SU-DHL-6 (cell line): Measurements from ENCODE around the gene CGB1.
"Not testable (repeated sequence)": the region's sequence is repeated elsewhere in the genome, so short reads cannot be mapped to it uniquely, and the experiment has no call there.

Experiments used
- H2AFZ ChIP-seq: fragments of 200-600 bp; sonication (generic); 2 replicates; pipeline ENCODE4 v1.6.1; 2014; ENCODE audit warnings: low read depth, mild to moderate bottlenecking, moderate library complexity, mixed read lengths, antibody characterized with exemption, low read length; ENCODE audit not compliant: severe bottlenecking
- H3F3A ChIP-seq: fragments of 200-600 bp; shearing (Covaris generic); 2 replicates; pipeline ENCODE4 v1.6.0; 2016; ENCODE audit warnings: antibody characterized with exemption, mild to moderate bottlenecking; ENCODE audit not compliant: insufficient read depth
- H3K27ac ChIP-seq: fragments of 200-600 bp; sonication (generic); 2 replicates; pipeline ENCODE4 v1.5.1; 2016; ENCODE audit warnings: low read depth, mild to moderate bottlenecking, low read length, moderate library complexity, mixed read lengths
- H3K27me3 ChIP-seq: fragments of 200-600 bp; sonication (generic), shearing (Covaris generic); 2 replicates; pipeline ENCODE4 v1.6.0; 2014; ENCODE audit warnings: mild to moderate bottlenecking, low read length
- H3K36me3 ChIP-seq: fragments of 200-600 bp; sonication (generic); 2 replicates; pipeline ENCODE4 v1.6.1; 2014; ENCODE audit warnings: mild to moderate bottlenecking, low read length, mixed read lengths
- H3K4me2 ChIP-seq: fragments of 300-600, 200-600 bp; shearing (Covaris generic), sonication (generic); 2 replicates; pipeline ENCODE4 v1.6.0; 2014; ENCODE audit warnings: low read length, low read depth, mild to moderate bottlenecking; ENCODE audit not compliant: poor library complexity, severe bottlenecking
- H3K4me3 ChIP-seq: fragments of 200-600 bp; sonication (generic); 2 replicates; pipeline ENCODE4 v1.5.1; 2014; ENCODE audit warnings: antibody characterized with exemption, low read length, mild to moderate bottlenecking, mixed read lengths; ENCODE audit not compliant: insufficient read depth, poor library complexity, severe bottlenecking
- H3K79me2 ChIP-seq: fragments of 200-600 bp; sonication (generic); 2 replicates; pipeline ENCODE4 v1.6.1; 2014; ENCODE audit warnings: mild to moderate bottlenecking, low read length, moderate library complexity; ENCODE audit not compliant: insufficient read depth
- H3K9ac ChIP-seq: fragments of 200-600 bp; sonication (generic); 2 replicates; pipeline ENCODE4 v1.7.0; 2014; ENCODE audit warnings: mild to moderate bottlenecking, low read length
- H3K9me2 ChIP-seq: fragments of 200-600 bp; sonication (generic); replicated peaks from 2 replicates; pipeline ENCODE4 v1.6.1; 2014; ENCODE audit warnings: low read length; ENCODE audit not compliant: insufficient read depth
- H3K9me3 ChIP-seq: fragments of 200-600 bp; sonication (generic); 2 replicates; pipeline ENCODE4 v1.6.1; 2014; ENCODE audit warnings: low read length, mixed read lengths; ENCODE audit not compliant: insufficient read depth
- H4K20me1 ChIP-seq: fragments of 200-600 bp; sonication (generic); 2 replicates; pipeline ENCODE4 v1.6.1; 2014; ENCODE audit warnings: low read depth, mild to moderate bottlenecking, antibody characterized with exemption, low read length, moderate library complexity, mixed read lengths
- EZH2phosphoT487 ChIP-seq: fragments of 200-600 bp; sonication (generic), shearing (Covaris generic); conservative IDR thresholded peaks from 2 replicates; pipeline ENCODE4 v1.6.1; 2018; ENCODE audit warnings: mild to moderate bottlenecking, antibody characterized with exemption, low read length, moderate library complexity, mixed read lengths
- TF ChIP-seq, protein P1 (sequence below): fragments of 200-600 bp; sonication (generic); IDR thresholded peaks from one replicate; pipeline ENCODE4 v1.5.1; 2017; ENCODE audit warnings: antibody characterized with exemption, mild to moderate bottlenecking, low read length, moderate library complexity; ENCODE audit not compliant: insufficient read depth, poor library complexity, severe bottlenecking

The CGB1 gene

DNA sequence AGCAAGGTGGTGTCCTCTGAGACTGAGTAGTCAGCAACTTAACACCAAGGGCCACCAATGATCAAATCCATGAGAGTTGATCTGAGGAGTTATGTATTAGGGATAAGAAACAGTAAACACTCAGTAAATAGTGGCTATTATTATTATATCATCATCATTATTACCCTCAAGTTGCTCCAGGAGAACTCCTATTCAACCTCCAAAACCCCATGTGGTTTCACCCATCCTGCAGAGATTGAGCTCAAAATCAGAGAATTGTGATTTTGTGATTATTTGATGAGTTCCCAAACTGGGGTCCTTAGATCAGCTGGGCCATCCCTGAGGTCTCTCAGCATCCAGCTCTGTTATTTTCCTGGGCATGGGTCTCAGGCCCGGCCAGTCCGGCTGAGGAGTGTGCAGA is 24.3 kb upstream of the CGB1 start:
- Histone ChIP-seq H3K4me3 (no peak overlapping the region), H3K27me3 (no peaks in the 10 kb centered on the region), H4K20me1 (no peaks in the 10 kb centered on the region), H3K4me2 (no peak overlapping the region), H3K36me3 (no peaks in the 10 kb centered on the region), H3K79me2 (no peaks in the 10 kb centered on the region), H3K9me2 (no peaks in the 10 kb centered on the region), H3F3A (no peaks in the 10 kb centered on the region), H3K9ac (no peak overlapping the region), H3K9me3 (no peaks in the 10 kb centered on the region), H2AFZ (no peak overlapping the region), H3K27ac (no peak overlapping the region)
- TF ChIP-seq EZH2phosphoT487 = no peak
- TF ChIP-seq, protein P1, sequence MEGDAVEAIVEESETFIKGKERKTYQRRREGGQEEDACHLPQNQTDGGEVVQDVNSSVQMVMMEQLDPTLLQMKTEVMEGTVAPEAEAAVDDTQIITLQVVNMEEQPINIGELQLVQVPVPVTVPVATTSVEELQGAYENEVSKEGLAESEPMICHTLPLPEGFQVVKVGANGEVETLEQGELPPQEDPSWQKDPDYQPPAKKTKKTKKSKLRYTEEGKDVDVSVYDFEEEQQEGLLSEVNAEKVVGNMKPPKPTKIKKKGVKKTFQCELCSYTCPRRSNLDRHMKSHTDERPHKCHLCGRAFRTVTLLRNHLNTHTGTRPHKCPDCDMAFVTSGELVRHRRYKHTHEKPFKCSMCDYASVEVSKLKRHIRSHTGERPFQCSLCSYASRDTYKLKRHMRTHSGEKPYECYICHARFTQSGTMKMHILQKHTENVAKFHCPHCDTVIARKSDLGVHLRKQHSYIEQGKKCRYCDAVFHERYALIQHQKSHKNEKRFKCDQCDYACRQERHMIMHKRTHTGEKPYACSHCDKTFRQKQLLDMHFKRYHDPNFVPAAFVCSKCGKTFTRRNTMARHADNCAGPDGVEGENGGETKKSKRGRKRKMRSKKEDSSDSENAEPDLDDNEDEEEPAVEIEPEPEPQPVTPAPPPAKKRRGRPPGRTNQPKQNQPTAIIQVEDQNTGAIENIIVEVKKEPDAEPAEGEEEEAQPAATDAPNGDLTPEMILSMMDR = no peak

DNA sequence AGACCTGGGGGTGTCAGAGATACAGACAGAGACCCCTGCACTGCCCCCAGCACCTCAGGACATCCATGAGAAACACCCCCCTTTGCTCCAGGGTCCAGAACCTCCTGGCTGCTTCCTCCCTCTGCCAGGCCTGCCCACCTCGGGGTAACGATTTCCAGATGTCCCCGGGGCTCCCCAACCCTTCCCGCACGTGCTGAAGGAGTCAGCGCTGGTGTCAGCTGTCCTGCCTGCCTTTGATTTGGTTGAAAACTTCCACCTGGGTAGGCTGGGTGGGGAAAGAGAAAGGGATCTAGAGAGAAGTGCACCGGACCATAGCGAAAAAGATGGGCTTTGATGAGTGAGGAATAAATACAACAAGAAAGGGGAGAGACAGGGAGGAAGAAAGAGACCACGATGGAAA is 22.4 kb upstream of the CGB1 start:
- no peak overlapping the region for H2AFZ ChIP-seq
- no peaks in the 10 kb centered on the region for H3K9me3 ChIP-seq
- H3K36me3 ChIP-seq = no peaks in the 10 kb centered on the region
- H3K9ac ChIP-seq = no peak overlapping the region
- H3F3A ChIP-seq = no peaks in the 10 kb centered on the region
- no peak overlapping the region for H3K27ac ChIP-seq
- H3K79me2 ChIP-seq = no peaks in the 10 kb centered on the region
- no peak overlapping the region for H3K4me3 ChIP-seq
- no peaks in the 10 kb centered on the region for H3K27me3 ChIP-seq
- no peaks in the 10 kb centered on the region for H4K20me1 ChIP-seq
- no peak for TF ChIP-seq EZH2phosphoT487
- no peak overlapping the region for H3K4me2 ChIP-seq
- no peaks in the 10 kb centered on the region for H3K9me2 ChIP-seq

DNA sequence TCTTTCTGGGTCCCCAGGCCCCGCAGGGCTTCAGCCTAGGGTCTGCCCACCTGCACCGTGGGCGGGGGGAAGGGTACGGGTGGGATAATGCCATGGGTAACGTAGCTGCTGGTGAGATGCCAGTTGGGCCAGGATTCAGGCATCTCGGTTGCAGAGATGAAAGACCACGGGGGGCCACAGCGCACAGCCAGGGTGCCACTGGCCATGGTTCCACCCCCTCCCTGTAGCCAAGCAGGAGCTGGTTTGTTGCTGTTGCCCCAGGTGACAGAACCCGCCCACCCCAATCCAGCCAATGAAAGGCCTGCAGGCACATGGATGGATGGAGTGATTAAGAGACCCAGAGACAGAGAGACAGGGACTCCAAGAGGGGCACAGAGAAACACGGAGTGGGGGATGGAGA is 21.9 kb upstream of the CGB1 start:
- no peaks in the 10 kb centered on the region for H3K27me3 ChIP-seq
- no peaks in the 10 kb centered on the region for H4K20me1 ChIP-seq
- H3K9me3 ChIP-seq = no peaks in the 10 kb centered on the region
- no peaks in the 10 kb centered on the region for H3K79me2 ChIP-seq
- H3K27ac ChIP-seq = no peak overlapping the region
- H2AFZ ChIP-seq = no peak overlapping the region
- no peak overlapping the region for H3K4me2 ChIP-seq
- H3F3A ChIP-seq = no peaks in the 10 kb centered on the region
- H3K9ac ChIP-seq = no peak overlapping the region
- no peak for TF ChIP-seq EZH2phosphoT487
- H3K4me3 ChIP-seq = no peak overlapping the region
- H3K9me2 ChIP-seq = no peaks in the 10 kb centered on the region
- H3K36me3 ChIP-seq = no peaks in the 10 kb centered on the region

DNA sequence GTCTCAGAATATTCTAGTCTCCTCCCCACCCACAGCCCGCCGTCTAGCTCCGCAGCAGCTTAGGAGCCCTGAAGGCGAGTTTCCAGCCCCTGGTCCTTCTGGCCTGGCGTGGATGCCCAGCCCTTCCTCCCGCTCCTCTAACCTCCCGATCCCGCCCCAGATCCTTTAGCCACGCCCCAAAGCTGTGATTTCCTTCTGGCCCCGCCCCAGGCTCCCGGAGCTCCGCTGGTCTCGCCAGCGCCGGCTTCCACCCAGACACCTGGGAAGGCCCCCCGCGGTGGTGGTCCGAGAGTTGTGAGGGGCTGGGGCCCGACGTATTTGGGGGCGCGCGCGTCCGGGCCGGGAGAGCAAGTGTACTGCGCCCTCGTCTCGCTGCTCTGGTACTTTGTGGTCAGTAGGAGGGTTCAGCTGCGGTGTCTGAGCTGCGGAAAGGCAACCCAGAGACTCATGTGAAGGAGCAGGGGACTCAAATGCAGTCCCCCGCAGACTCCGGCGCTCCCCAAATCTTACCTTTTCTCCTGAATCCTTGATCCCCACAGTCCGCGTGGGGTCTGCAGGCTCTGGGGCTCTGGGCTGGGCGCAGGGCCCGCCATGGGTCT is 21.0 kb upstream of the CGB1 start, which contains the start of gene CGB7:
Gene CGB7 (minus strand): TSS at position 114 of the 599 bp plus-strand sequence. CDS start 2,374 bp downstream, outside the sequence.
- Histone ChIP-seq H3K9me2 (no peaks in the 10 kb centered on the region), H3K27ac (no peak within 1 kb of the TSS), H3K79me2 (no peaks in the 10 kb centered on the region), H3K9ac (no peak within 1 kb of the TSS), H3K4me2 (no peak within 1 kb of the TSS), H2AFZ (no peak within 1 kb of the TSS), H4K20me1 (no peaks in the 10 kb centered on the region), H3F3A (no peaks in the 10 kb centered on the region), H3K9me3 (no peaks in the 10 kb centered on the region), H3K27me3 (no peaks in the 10 kb centered on the region), H3K4me3 (no peak within 1 kb of the TSS), H3K36me3 (no peaks in the 10 kb centered on the region)
- TF ChIP-seq, protein P1 = no peak
- TF ChIP-seq EZH2phosphoT487 = no peak

DNA sequence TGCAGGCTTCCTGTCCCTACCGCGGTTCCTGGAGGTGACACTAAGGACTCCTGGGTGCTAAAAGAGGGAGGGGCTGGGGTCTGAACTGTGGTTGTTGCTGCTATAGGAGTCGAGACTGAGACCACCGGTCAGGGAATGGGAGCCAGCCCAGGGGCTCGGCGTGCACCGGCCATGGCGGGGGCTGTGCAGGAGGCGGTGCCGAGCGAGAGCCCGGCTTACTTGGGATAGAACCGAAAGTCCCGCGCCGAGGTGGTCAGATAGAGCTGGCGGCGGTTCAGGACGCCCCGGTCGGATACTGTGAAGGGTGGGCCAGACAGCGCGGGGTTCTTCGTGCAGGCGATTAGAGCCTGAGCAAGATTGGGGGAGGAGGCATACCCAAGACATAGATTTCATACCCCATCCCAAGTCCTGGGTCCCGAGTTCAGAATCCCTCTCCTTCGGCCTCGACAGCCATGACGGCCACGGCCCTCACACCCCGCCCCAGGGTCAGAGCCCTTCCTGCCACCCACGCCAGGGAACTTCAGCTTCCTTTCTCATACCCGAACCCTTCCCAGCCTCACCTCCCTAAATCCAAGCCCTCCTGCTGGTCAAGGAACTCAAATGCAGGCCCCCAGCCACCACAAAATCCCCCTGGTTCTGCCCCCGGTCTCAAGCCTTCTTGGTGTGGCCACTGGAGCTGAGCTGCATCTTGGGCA is 20.4 kb upstream of the CGB1 start:
- not testable (repeated sequence) for H3K4me3 ChIP-seq, H3K9ac ChIP-seq, H3K9me3 ChIP-seq, H3K27me3 ChIP-seq, H3K9me2 ChIP-seq, H3K79me2 ChIP-seq, H3K4me2 ChIP-seq, H4K20me1 ChIP-seq, H3K27ac ChIP-seq, H3F3A ChIP-seq, H3K36me3 ChIP-seq, H2AFZ ChIP-seq
